SU-DHL-6 (cell line): Measurements from ENCODE around the gene MYO19.
"Not testable (repeated sequence)": the region's sequence is repeated elsewhere in the genome, so short reads cannot be mapped to it uniquely, and the experiment has no call there.

Experiments used
- H2AFZ ChIP-seq: fragments of 200-600 bp; sonication (generic); 2 replicates; pipeline ENCODE4 v1.6.1; 2014; ENCODE audit warnings: low read depth, mild to moderate bottlenecking, moderate library complexity, mixed read lengths, antibody characterized with exemption, low read length; ENCODE audit not compliant: severe bottlenecking
- H3F3A ChIP-seq: fragments of 200-600 bp; shearing (Covaris generic); 2 replicates; pipeline ENCODE4 v1.6.0; 2016; ENCODE audit warnings: antibody characterized with exemption, mild to moderate bottlenecking; ENCODE audit not compliant: insufficient read depth
- H3K27ac ChIP-seq: fragments of 200-600 bp; sonication (generic); 2 replicates; pipeline ENCODE4 v1.5.1; 2016; ENCODE audit warnings: low read depth, mild to moderate bottlenecking, low read length, moderate library complexity, mixed read lengths
- H3K27me3 ChIP-seq: fragments of 200-600 bp; sonication (generic), shearing (Covaris generic); 2 replicates; pipeline ENCODE4 v1.6.0; 2014; ENCODE audit warnings: mild to moderate bottlenecking, low read length
- H3K36me3 ChIP-seq: fragments of 200-600 bp; sonication (generic); 2 replicates; pipeline ENCODE4 v1.6.1; 2014; ENCODE audit warnings: mild to moderate bottlenecking, low read length, mixed read lengths
- H3K4me2 ChIP-seq: fragments of 300-600, 200-600 bp; shearing (Covaris generic), sonication (generic); 2 replicates; pipeline ENCODE4 v1.6.0; 2014; ENCODE audit warnings: low read length, low read depth, mild to moderate bottlenecking; ENCODE audit not compliant: poor library complexity, severe bottlenecking
- H3K4me3 ChIP-seq: fragments of 200-600 bp; sonication (generic); 2 replicates; pipeline ENCODE4 v1.5.1; 2014; ENCODE audit warnings: antibody characterized with exemption, low read length, mild to moderate bottlenecking, mixed read lengths; ENCODE audit not compliant: insufficient read depth, poor library complexity, severe bottlenecking
- H3K79me2 ChIP-seq: fragments of 200-600 bp; sonication (generic); 2 replicates; pipeline ENCODE4 v1.6.1; 2014; ENCODE audit warnings: mild to moderate bottlenecking, low read length, moderate library complexity; ENCODE audit not compliant: insufficient read depth
- H3K9ac ChIP-seq: fragments of 200-600 bp; sonication (generic); 2 replicates; pipeline ENCODE4 v1.7.0; 2014; ENCODE audit warnings: mild to moderate bottlenecking, low read length
- H3K9me2 ChIP-seq: fragments of 200-600 bp; sonication (generic); replicated peaks from 2 replicates; pipeline ENCODE4 v1.6.1; 2014; ENCODE audit warnings: low read length; ENCODE audit not compliant: insufficient read depth
- H3K9me3 ChIP-seq: fragments of 200-600 bp; sonication (generic); 2 replicates; pipeline ENCODE4 v1.6.1; 2014; ENCODE audit warnings: low read length, mixed read lengths; ENCODE audit not compliant: insufficient read depth
- H4K20me1 ChIP-seq: fragments of 200-600 bp; sonication (generic); 2 replicates; pipeline ENCODE4 v1.6.1; 2014; ENCODE audit warnings: low read depth, mild to moderate bottlenecking, antibody characterized with exemption, low read length, moderate library complexity, mixed read lengths
- CTCF ChIP-seq: fragments of 200-600 bp; sonication (generic); IDR thresholded peaks from one replicate; pipeline ENCODE4 v1.5.1; 2017; ENCODE audit warnings: antibody characterized with exemption, mild to moderate bottlenecking, low read length, moderate library complexity; ENCODE audit not compliant: insufficient read depth, poor library complexity, severe bottlenecking
- EZH2phosphoT487 ChIP-seq: fragments of 200-600 bp; sonication (generic), shearing (Covaris generic); conservative IDR thresholded peaks from 2 replicates; pipeline ENCODE4 v1.6.1; 2018; ENCODE audit warnings: mild to moderate bottlenecking, antibody characterized with exemption, low read length, moderate library complexity, mixed read lengths

Gene MYO19

GRCh38 chr17:36509272-36509985 is 25.2 kb downstream of the MYO19 start:
- Histone ChIP-seq H3K9me3 (no peaks in the 10 kb centered on the region), H2AFZ (no peak overlapping the region), H3K9ac (no peak overlapping the region), H3K4me2 (no peak overlapping the region), H3K9me2 (no peaks in the 10 kb centered on the region), H3K79me2 (no peaks in the 10 kb centered on the region), H3K27ac (no peak overlapping the region), H3K4me3 (no peak overlapping the region), H4K20me1 (no peaks in the 10 kb centered on the region), H3F3A (no peaks in the 10 kb centered on the region), H3K36me3 (no peaks in the 10 kb centered on the region), H3K27me3 (no peaks in the 10 kb centered on the region)
- TF ChIP-seq CTCF (no peak), EZH2phosphoT487 (no peak)

- H3F3A ChIP-seq, H3K9ac ChIP-seq, H3K27me3 ChIP-seq, H3K79me2 ChIP-seq, H3K27ac ChIP-seq, H3K9me2 ChIP-seq, H4K20me1 ChIP-seq, H3K9me3 ChIP-seq, H2AFZ ChIP-seq, H3K36me3 ChIP-seq, H3K4me2 ChIP-seq, H3K4me3 ChIP-seq: not testable (repeated sequence)
Observed at GRCh38 chr17:36508439-36508838, 26.2 kb downstream of the MYO19 start.

- no peaks in the 10 kb centered on the region for H3K79me2 ChIP-seq
- no peaks in the 10 kb centered on the region for H4K20me1 ChIP-seq
- no peak overlapping the region for H2AFZ ChIP-seq
- no peak overlapping the region for H3K9ac ChIP-seq
- H3K36me3 ChIP-seq: no peaks in the 10 kb centered on the region
- H3K4me2 ChIP-seq: no peak overlapping the region
- no peaks in the 10 kb centered on the region for H3F3A ChIP-seq
- H3K9me3 ChIP-seq: no peaks in the 10 kb centered on the region
- TF ChIP-seq EZH2phosphoT487 (no peak), CTCF (no peak)
- H3K27me3 ChIP-seq: no peaks in the 10 kb centered on the region
- H3K9me2 ChIP-seq: no peaks in the 10 kb centered on the region
- no peak overlapping the region for H3K27ac ChIP-seq
- no peak overlapping the region for H3K4me3 ChIP-seq
Observed at GRCh38 chr17:36507266-36507665, 27.4 kb downstream of the MYO19 start.

- Histone ChIP-seq H3K79me2 (no peaks in the 10 kb centered on the region), H3K27me3 (no peaks in the 10 kb centered on the region), H3K4me3 (no peak overlapping the region), H2AFZ (no peak overlapping the region), H3K27ac (no peak overlapping the region), H3K9ac (no peak overlapping the region), H4K20me1 (no peaks in the 10 kb centered on the region), H3K9me3 (no peaks in the 10 kb centered on the region), H3F3A (no peaks in the 10 kb centered on the region), H3K4me2 (no peak overlapping the region), H3K9me2 (no peaks in the 10 kb centered on the region), H3K36me3 (no peaks in the 10 kb centered on the region)
- no peak for TF ChIP-seq EZH2phosphoT487
- TF ChIP-seq CTCF: no peak
Observed at GRCh38 chr17:36506831-36507230, 27.8 kb downstream of the MYO19 start.
